Activated naive CD8-positive, alpha-beta T cell treated with anti-CD3 and anti-CD28 coated beads, Interleukin-2, amount 10 ng/mL, durations not matched to agents 7 days and 5 days (primary cell): ENCODE results near the gene CSNK1A1. TPM values are rescaled to one million over a fixed set of nuclear protein-coding genes. Genes with fewer than 3 reads are reported as not detected.

Experiments used
- ATAC-seq: fragments of 150-1000 bp; cut with Tn5 transposase; one replicate; pipeline ENCODE4 v1.10.0; 2021; ENCODE audit warnings: low read depth, moderate library complexity
- POLR2A ChIA-PET: fragments of 350-600 bp; sonication (Branson Sonifier 250); formaldehyde crosslinking; loops from one replicate; lab custom pipeline; 2021; ENCODE audit warnings: antibody characterized with exemption; lab: Charles Lee
- DNase-seq: peaks from one replicate; pipeline ENCODE4 v3.0.0; 2021
- H3K27ac Mint-ChIP-seq: one replicate; pipeline ENCODE4 v1.8.0; 2022; ENCODE audit warnings: mild to moderate bottlenecking, mixed read lengths
- H3K27me3 Mint-ChIP-seq: one replicate; pipeline ENCODE4 v1.8.0; 2022; ENCODE audit warnings: mild to moderate bottlenecking, moderate library complexity, mixed read lengths
- H3K36me3 Mint-ChIP-seq: one replicate; pipeline ENCODE4 v1.8.0; 2021; ENCODE audit warnings: mild to moderate bottlenecking, mixed read lengths
- H3K4me1 Mint-ChIP-seq: one replicate; pipeline ENCODE4 v1.8.0; 2021; ENCODE audit warnings: mixed read lengths
- H3K4me3 Mint-ChIP-seq: one replicate; pipeline ENCODE4 v1.8.0; 2022; ENCODE audit warnings: mild to moderate bottlenecking, moderate library complexity, mixed read lengths
- H3K9me3 Mint-ChIP-seq: one replicate; pipeline ENCODE4 v1.8.0; 2021; ENCODE audit warnings: mixed read lengths
- total RNA-seq, 2 experiments: library from RNA; stranded (reverse); gene quantifications; one replicate each; pipeline ENCODE4 v1.2.3, GENCODE V29; 2021

Gene CSNK1A1
- total RNA-seq, 2 experiments from 2014 or later: 176 to 191 TPM

DNA sequence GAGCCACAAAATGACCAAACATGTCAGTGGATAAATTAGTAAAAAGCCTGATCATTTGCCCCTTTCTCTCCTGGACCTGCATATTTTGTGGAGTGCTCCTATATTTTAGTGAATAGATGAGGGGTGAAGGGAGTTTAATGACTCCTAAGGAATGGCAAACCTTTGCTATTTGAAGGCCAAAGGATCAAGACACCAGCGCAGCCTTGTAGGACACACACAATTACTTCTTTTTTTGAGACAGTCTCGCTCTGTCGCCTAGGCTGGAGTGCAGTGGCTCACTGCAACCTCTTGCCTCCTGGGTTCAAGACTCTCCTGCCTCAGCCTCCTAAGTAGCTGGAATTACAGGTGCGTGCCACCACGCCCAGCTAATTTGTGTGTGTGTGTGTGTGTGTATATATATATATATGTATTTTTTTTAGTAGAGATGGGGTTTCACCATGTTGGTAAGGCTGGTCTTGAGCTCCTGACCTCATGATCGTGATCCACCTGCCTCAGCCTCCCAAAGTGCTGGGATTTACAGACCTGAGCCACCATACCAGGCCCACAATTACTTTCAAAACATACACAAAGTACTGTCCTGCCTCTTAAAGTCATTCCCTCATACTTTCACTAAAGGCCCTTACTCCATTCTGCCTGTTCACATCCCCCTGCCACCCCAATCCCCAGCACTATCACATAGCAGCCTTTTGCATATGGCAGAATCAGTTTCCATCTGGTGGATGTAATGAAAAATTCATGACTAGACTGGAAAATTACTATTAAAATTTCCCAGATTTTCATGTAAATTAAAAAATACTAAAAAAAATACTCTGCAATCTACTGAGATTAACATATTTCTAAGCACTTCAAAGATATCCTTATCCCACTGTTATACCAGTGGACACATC, 60.4 kb downstream of the CSNK1A1 start:
- H3K36me3 Mint-ChIP-seq: peaks cover 18% of the 10 kb centered on the region
- H3K27me3 Mint-ChIP-seq: peaks cover 3% of the 10 kb centered on the region
- H3K4me1 Mint-ChIP-seq: no peaks in the 10 kb centered on the region
- H3K4me3 Mint-ChIP-seq: no peak overlapping the region
- no peaks in the 10 kb centered on the region for H3K9me3 Mint-ChIP-seq
- POLR2A ChIA-PET: no interaction called here
- DNase-seq (no peak), ATAC-seq (no peak)
- H3K27ac Mint-ChIP-seq: no peak overlapping the region

DNA sequence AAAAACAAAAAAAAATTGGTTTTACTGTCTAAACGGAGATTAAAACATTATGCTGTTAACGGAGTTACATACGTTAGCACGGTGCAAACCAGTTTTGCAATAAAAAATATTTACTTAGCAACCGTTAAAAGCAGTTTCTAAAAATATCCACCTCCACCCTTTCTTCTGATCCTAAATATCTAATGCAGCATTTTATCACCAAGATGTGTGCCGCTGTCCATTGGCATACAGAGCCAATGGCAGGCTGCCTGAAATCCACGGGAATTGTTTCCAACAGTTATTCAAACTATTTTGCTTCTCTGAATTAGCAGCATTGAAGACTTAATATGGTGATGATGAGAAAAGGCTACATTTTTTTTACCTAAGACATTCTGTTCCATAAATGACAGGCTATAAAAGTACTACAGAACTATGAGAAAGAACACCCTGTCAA, 61.6 kb downstream of the CSNK1A1 start:
- Mint-ChIP-seq H3K27ac (no peak overlapping the region), H3K4me1 (no peaks in the 10 kb centered on the region), H3K9me3 (no peaks in the 10 kb centered on the region), H3K36me3 (peaks cover 12% of the 10 kb centered on the region), H3K4me3 (no peak overlapping the region), H3K27me3 (peaks cover 6% of the 10 kb centered on the region)
- ATAC-seq (no peak), DNase-seq (no peak)
- POLR2A ChIA-PET: no interaction called here

DNA sequence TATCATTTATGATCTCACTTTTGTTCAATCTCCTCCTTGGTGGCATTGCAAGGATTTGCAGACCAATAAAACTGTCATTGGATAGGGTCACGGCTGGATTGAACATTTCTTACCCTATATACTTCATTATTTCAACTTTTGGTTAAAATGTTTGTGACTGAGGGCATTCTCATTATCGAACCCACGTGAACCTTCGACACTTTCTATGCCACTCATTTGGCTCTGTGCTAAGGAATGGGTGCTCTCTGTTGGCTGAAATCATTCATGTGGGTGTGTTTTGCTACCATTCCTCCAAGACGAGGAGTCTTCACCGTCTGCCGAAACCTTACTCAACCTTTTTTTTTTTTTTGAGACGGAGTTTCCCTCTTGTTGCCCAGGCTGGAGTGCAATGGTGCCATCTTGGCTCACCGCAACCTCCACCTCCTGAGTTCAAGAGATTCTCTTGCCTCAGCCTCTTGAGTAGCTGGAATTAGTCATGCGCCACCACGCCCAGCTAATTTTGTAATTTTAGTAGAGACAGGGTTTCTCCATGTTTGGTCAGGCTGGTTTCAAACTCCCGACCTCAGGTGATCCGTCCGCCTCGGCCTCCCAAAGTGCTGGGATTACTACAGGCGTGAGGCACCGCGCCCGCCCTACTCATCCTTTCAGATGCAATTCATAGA, 62.5 kb downstream of the CSNK1A1 start:
- Mint-ChIP-seq H3K4me1 (no peaks in the 10 kb centered on the region), H3K36me3 (peaks cover 8% of the 10 kb centered on the region), H3K4me3 (no peak overlapping the region), H3K27ac (no peak overlapping the region), H3K27me3 (peaks cover 6% of the 10 kb centered on the region), H3K9me3 (no peaks in the 10 kb centered on the region)
- POLR2A ChIA-PET: no interaction called here
- ATAC-seq: no peak
- DNase-seq: no peak

DNA sequence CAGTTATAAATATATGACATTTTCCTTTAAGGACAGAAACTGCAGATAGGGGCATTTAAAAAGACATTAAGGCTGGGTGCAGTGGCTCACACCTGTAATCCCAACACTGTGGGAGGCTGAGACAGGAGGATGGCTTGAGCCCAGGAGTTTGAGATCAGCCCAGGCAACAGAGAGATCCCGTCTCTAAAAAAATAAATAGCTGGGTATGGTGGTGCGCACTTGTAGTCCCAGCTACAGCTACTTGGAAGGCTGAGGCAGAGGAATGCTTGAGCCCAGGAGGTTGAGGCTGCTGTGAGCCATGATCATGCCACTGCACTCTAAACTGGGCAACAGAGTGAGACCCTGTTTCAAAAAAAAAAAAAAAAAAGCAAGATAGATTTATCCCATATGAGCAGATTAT, 63.6 kb downstream of the CSNK1A1 start:
- no peaks in the 10 kb centered on the region for H3K4me1 Mint-ChIP-seq
- H3K36me3 Mint-ChIP-seq: no peaks in the 10 kb centered on the region
- H3K27ac Mint-ChIP-seq: no peak overlapping the region
- no peak for ATAC-seq
- no peak for DNase-seq
- no peak overlapping the region for H3K4me3 Mint-ChIP-seq
- POLR2A ChIA-PET: no interaction called here
- peaks cover 8% of the 10 kb centered on the region for H3K27me3 Mint-ChIP-seq
- no peaks in the 10 kb centered on the region for H3K9me3 Mint-ChIP-seq

DNA sequence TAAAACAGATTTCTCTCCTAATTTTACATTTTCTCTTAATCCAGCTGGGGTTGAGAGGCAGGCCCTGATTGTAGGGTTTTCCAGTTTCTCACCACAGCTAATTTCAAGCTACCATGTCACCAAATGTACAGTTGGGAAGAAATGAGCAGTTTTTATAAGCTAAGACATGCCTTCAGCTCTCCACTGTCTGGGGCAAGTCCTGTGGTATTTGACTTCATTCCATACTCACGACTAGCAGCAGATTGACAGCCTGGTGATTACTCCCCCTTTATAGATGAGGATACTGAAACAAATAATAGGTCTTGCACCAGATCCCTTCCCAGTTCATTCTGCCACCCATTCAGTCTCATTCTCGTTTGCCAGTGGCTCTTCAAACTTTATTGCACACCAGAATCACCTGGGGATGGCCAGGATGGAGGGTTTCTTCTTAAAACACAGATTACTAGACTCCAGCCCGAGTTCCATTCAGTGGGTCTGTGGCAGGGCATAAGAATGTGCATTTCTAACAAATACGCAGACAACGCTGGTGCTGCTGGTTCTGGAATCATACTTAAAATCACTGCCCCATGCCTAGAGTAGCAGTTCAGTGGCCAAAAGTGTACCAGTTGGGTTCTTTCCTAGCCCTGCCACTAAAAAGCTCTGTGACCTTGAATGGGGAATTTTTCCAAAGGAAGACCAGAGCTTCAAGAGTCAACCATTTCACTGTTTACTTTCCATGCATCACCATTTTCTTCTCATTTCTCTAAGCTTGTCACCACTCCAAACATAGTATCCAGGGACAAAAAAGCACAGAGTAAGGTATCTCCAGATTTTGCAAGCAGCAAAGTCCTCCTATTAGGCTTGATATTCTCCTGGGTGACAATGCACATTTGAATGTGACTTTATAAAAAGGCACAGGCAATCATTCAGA, 64.3 kb downstream of the CSNK1A1 start:
- H3K27me3 Mint-ChIP-seq: peaks cover 10% of the 10 kb centered on the region
- H3K9me3 Mint-ChIP-seq: no peaks in the 10 kb centered on the region
- no peak for DNase-seq
- H3K4me3 Mint-ChIP-seq: no peak overlapping the region
- H3K27ac Mint-ChIP-seq: no peak overlapping the region
- H3K36me3 Mint-ChIP-seq: no peaks in the 10 kb centered on the region
- no peaks in the 10 kb centered on the region for H3K4me1 Mint-ChIP-seq
- POLR2A ChIA-PET: no interaction called here
- ATAC-seq: no peak

DNA sequence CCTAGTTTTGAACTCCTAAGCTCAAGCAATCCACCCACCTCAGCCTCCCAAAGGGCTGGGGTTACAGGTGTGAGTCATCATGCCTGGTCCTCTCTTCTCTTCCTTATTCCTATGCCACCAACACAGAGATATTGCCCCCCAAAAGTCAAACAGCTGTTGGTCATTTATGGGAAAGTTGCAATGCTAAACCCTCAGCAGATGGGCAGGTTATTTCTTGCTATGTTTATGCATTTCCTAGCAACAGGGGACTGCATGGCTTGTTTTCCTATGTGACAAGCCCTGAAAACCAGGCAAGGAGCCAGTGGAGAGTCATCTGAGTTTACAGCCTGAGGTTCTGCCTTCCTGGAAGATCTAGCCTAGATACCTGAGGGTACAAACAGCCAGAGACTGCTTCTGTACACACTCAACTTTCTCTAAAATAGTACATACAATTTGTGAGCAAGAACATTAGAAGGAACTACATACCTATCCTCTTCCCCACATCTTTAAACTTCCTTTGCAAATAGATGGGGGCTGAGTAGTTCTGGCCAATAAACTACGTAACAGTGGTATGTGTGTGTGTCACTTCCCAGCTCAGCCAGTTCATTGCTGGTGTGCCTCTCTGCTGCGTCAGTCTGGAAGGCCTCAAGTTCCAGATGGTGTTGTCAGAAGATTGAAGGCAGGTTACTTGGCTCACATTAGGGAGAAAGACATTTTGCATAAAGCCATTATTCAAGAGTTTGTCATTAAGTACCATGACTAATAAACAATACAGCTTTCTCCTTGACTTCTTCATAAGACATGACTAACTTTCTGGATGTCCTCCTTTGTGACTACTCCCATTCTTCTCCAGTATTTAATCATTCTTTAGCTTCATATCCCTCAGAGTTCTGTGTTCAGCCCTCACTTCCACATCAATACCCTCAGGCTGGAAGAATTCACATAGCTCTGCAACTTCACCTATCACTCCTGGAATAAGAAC, 65.3 kb downstream of the CSNK1A1 start:
- H3K4me3 Mint-ChIP-seq: no peak overlapping the region
- no peak for ATAC-seq
- DNase-seq: no peak
- H3K27me3 Mint-ChIP-seq: peaks cover 17% of the 10 kb centered on the region
- H3K9me3 Mint-ChIP-seq: no peaks in the 10 kb centered on the region
- H3K36me3 Mint-ChIP-seq: no peaks in the 10 kb centered on the region
- no peak overlapping the region for H3K27ac Mint-ChIP-seq
- POLR2A ChIA-PET: interaction anchor here (0.7 kb wide), 1 partner anchor 120 kb away, joined by 3 read pairs; no protein-coding TSS in a partner anchor
- H3K4me1 Mint-ChIP-seq: no peaks in the 10 kb centered on the region

DNA sequence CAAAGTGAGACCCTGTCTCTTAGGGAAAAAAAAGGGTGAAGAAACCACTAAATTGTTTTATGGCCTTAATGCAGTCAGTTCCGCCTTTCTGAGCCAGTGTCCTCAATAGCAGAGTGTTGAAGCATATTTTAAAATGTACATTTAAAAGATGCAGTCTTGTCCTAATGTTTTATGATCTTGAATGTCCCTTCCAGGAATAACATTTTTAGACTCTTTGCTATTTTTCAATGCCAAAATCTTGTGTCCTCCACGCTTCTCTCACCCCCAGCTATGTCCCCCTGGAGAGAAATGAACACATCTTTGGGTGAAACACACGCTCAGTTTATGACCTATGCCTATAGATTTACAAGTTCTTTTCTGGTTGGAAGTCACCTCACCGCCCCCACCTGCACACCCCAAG, 69.8 kb downstream of the CSNK1A1 start:
- peaks cover 17% of the 10 kb centered on the region for H3K27me3 Mint-ChIP-seq
- no peaks in the 10 kb centered on the region for H3K9me3 Mint-ChIP-seq
- POLR2A ChIA-PET: no interaction called here
- H3K4me3 Mint-ChIP-seq: no peak overlapping the region
- no peak for DNase-seq
- no peak overlapping the region for H3K27ac Mint-ChIP-seq
- H3K36me3 Mint-ChIP-seq: no peaks in the 10 kb centered on the region
- ATAC-seq: no peak
- H3K4me1 Mint-ChIP-seq: no peaks in the 10 kb centered on the region

DNA sequence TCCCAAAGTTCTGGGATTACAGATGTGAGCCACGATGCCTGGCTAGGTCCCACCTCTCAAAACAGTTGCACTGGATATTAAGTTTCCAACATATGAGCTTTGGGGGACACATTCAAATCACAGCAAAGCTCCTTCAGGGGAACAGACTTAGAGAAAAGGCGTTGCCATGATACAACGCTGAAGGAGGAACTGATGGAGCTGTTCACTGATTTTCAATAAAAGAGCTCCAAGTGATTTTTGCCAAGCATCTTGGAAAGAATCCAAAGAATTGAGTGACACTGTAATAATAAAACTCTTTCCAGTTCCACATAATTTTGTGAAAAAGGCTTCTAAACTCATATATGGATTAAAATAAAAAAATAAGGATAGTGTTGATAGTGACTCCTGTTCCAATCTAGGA, 72.5 kb downstream of the CSNK1A1 start:
- Mint-ChIP-seq H3K27me3 (peaks cover 13% of the 10 kb centered on the region), H3K27ac (no peak overlapping the region), H3K4me3 (no peak overlapping the region), H3K9me3 (no peaks in the 10 kb centered on the region), H3K36me3 (no peaks in the 10 kb centered on the region), H3K4me1 (no peaks in the 10 kb centered on the region)
- POLR2A ChIA-PET: no interaction called here
- DNase-seq (no peak), ATAC-seq (no peak)

DNA sequence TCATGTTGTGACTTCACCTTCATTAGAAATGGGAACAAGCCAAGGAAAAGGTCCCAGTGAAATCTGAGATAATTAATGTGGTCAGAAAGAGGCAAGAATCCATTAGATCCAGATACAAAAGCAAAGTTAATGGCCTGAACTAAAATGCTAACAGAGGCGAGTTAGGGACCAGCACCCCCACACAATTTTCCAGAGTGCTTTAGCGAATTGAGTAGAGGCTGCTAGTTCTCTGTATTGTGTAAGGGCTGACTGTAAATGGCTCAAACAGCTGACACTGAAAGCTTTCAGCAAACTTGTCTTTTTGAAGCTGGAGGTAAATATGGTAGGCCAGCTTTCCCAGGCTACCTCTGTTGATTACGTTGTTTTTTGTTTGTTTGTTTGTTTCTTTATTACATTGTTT, 75.5 kb downstream of the CSNK1A1 start:
- H3K36me3 Mint-ChIP-seq: no peaks in the 10 kb centered on the region
- peaks cover 2% of the 10 kb centered on the region for H3K27me3 Mint-ChIP-seq
- POLR2A ChIA-PET: no interaction called here
- H3K9me3 Mint-ChIP-seq: no peaks in the 10 kb centered on the region
- H3K4me1 Mint-ChIP-seq: no peaks in the 10 kb centered on the region
- DNase-seq (no peak), ATAC-seq (no peak)
- H3K4me3 Mint-ChIP-seq: no peak overlapping the region
- H3K27ac Mint-ChIP-seq: no peak overlapping the region

DNA sequence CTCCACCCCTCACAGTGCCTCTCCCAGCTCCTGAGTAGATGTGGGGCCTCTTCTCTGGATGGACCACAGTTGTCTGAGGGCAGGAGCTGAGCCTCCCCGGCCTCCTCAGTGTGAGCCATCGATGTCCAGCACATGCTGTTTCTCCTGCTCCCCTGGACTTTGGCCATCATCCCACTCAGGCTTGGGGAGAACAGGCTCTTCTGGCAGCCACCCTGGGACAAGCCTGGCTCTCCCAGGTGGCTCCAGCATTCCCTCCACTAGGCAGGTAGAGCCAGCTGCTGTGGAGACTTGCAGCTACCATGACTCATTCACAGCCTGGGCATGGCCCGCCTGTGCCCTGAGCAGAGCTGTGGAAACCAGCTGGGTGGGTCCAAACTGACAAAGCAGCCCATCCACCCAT, 77.0 kb downstream of the CSNK1A1 start:
- no peak for DNase-seq
- no peak for ATAC-seq
- H3K4me3 Mint-ChIP-seq: no peak overlapping the region

DNA sequence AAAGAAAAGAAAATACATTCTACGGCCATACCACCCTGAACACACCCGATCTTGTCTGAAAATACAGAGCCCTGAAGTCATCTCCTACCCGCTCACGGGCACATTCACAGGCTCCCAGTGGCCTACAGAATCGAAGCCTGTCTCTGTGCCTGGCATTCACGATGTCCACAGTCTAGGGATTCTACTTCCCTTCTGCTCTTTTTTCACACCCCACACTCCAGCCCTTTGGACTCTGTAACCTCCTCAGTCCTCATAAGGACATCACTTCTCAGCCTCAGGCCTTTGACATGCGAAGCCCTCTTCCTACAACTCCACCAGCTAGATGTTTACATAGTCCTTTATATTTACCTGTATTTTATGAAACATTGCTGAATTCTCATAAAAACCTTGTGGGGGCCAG, 77.8 kb downstream of the CSNK1A1 start:
- no peak for ATAC-seq
- no peak overlapping the region for H3K27ac Mint-ChIP-seq
- no peaks in the 10 kb centered on the region for H3K27me3 Mint-ChIP-seq
- H3K4me3 Mint-ChIP-seq: no peak overlapping the region
- POLR2A ChIA-PET: no interaction called here
- H3K4me1 Mint-ChIP-seq: no peaks in the 10 kb centered on the region
- H3K36me3 Mint-ChIP-seq: no peaks in the 10 kb centered on the region
- H3K9me3 Mint-ChIP-seq: no peaks in the 10 kb centered on the region
- DNase-seq: no peak

More for the DNA sequence above, 77.0 kb downstream of the CSNK1A1 start:
- POLR2A ChIA-PET: no interaction called here
- Mint-ChIP-seq H3K4me1 (no peaks in the 10 kb centered on the region), H3K27me3 (no peaks in the 10 kb centered on the region), H3K27ac (no peak overlapping the region), H3K36me3 (no peaks in the 10 kb centered on the region), H3K9me3 (no peaks in the 10 kb centered on the region)

DNA sequence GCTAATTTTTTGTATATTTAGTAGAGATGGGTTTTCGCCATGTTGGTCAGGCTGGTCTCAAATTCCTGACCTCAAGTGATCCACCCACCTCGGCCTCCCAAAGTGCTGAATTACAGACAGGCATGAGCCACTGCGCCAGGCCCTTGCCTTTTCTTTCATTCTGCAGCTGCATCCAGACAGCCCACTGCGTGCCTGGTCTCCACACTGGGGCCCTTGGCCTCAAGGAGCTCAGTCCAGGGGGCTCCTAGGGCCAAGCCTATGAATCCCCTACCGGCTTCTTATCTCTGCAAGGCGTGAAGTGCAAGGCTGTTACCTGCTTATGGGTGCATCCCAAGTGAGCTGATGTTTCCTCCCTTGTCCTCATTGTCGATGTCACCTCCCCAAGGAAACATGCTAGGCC, 78.8 kb downstream of the CSNK1A1 start:
- H3K9me3 Mint-ChIP-seq: no peaks in the 10 kb centered on the region
- DNase-seq: no peak
- POLR2A ChIA-PET: no interaction called here
- no peaks in the 10 kb centered on the region for H3K4me1 Mint-ChIP-seq
- H3K27me3 Mint-ChIP-seq: peaks cover 5% of the 10 kb centered on the region
- H3K4me3 Mint-ChIP-seq: no peak overlapping the region
- no peak overlapping the region for H3K27ac Mint-ChIP-seq
- no peaks in the 10 kb centered on the region for H3K36me3 Mint-ChIP-seq
- ATAC-seq: no peak
